ENCODE measurements around the gene CYP1A2.

CYP1A2 gene

DNA sequence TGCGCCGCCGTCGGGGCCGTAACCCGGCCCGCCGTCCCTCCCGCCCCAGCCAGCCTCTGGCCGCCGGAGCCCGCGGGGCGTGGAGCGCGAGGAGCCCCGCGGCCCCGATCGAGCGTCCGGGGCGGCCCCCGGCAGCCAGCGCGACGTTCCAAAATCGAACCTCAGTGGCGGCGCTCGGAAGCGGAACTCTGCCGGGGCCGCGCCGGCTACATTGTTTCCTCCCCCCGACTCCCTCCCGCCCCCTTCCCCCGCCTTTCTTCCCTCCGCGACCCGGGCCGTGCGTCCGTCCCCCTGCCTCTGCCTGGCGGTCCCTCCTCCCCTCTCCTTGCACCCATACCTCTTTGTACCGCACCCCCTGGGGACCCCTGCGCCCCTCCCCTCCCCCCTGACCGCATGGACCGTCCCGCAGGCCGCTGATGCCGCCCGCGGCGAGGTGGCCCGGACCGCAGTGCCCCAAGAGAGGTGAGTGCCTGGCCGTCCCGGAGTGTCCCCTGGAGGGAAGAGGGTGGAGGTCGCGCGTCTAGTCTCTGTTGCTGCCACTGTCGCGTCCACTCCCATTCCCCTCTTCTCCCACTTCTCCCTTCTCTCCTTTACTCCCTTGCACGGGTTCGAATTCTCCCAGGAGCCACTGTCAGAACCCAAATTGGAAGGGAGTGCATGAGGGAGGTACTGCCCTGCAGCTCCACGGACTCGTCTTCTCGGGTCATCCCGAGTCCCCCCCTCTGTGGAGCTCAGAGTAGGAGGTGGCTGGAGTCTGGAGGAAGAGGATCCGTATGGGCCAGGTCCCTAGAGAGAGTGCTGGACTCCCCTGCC is 33.8 kb downstream of the CYP1A2 start:
- peak overlapping the region; percentile 59 for H3K27ac ChIP-seq
- H2AFZ ChIP-seq (ENCODE audit: low read depth) = no peak overlapping the region
- peak overlapping the region; percentile 23 for H3K4me3 ChIP-seq (IDR thresholded peaks at IDR 0.05; ENCODE audit: insufficient read depth, low read depth, low read length)
- no peaks in the 10 kb centered on the region for H3K27me3 ChIP-seq (ENCODE audit: insufficient read depth, low read depth)
- TF ChIP-seq, protein P1, sequence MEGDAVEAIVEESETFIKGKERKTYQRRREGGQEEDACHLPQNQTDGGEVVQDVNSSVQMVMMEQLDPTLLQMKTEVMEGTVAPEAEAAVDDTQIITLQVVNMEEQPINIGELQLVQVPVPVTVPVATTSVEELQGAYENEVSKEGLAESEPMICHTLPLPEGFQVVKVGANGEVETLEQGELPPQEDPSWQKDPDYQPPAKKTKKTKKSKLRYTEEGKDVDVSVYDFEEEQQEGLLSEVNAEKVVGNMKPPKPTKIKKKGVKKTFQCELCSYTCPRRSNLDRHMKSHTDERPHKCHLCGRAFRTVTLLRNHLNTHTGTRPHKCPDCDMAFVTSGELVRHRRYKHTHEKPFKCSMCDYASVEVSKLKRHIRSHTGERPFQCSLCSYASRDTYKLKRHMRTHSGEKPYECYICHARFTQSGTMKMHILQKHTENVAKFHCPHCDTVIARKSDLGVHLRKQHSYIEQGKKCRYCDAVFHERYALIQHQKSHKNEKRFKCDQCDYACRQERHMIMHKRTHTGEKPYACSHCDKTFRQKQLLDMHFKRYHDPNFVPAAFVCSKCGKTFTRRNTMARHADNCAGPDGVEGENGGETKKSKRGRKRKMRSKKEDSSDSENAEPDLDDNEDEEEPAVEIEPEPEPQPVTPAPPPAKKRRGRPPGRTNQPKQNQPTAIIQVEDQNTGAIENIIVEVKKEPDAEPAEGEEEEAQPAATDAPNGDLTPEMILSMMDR (conservative IDR thresholded peaks at IDR 0.05; ENCODE audit: low read depth, low read length) = no peak
- peaks cover 50% of the 10 kb centered on the region for H3K79me2 ChIP-seq (ENCODE audit: insufficient read depth, low read depth)
- H3K36me3 ChIP-seq (ENCODE audit: insufficient read depth) = no peaks in the 10 kb centered on the region
- H4K20me1 ChIP-seq (ENCODE audit: insufficient read depth) = no peaks in the 10 kb centered on the region
- H3K4me1 ChIP-seq (ENCODE audit: low read depth, poor library complexity, severe bottlenecking) = peaks cover 80% of the 10 kb centered on the region
- peak overlapping the region; percentile 71; the same call in 1 of the 2 replicates for H3K9ac ChIP-seq
- peak overlapping the region; percentile 99 for H3K4me2 ChIP-seq

DNA sequence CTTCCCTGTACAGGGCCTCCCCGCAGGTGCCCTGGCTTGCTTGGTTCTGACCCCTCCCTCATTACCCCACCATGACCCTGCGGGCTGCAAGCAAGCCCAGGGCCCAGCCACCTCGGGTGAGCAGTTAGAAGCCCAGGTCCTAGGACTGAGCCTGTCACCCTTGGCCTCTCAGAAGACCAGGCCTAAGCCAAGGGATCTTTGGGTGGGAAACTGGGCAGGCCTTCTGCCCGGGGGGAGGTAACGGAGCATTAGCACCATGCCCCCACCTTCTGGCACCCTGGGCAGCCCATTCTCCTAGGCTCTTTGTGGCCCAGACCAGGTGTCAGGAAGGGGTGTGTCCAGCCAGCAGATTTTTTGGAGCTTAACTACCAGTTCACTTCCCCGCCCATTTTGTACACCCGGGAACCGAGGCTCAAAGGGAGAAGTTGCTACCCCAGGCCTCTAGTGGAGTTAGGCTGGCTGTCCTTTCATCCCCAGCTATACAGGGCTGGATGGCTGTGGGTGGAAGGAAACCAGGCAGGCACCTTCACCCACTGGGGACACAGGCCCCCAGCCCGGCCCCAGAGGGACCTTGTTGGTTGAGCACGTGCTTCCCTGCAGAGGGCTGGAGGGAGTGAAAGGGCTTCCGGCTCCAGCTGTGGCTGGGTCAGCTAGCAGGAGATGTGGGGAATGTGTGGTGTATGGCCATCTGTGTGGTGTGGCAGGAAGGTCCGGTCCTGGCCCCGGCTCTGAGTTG is 34.6 kb downstream of the CYP1A2 start:
- peak overlapping the region; percentile 59 for H3K27ac ChIP-seq
- no peaks in the 10 kb centered on the region for H3K36me3 ChIP-seq (ENCODE audit: insufficient read depth)
- H3K9ac ChIP-seq = peak overlapping the region; percentile 71; the same call in 1 of the 2 replicates

DNA sequence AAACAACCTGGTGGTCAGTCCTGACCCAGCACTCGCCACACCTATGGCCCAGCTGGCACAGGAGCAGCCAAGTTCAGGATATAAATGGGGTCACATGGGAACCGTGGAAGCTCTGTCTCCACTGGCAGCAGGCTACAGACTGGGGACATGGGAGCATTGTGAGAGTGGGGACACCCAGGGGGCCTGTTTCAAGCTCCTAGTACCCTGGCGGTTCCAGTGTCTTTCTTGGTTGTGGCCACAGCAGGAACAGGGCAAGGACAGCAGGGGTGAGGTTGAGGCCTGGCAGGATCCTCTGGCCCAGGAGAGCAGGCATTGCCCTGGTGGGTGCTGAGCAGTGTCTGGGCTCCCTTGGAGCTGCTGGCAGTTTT is 35.1 kb downstream of the CYP1A2 start:
- peak overlapping the region; percentile 99 for H3K4me2 ChIP-seq
- H3K27ac ChIP-seq = peak overlapping the region; percentile 59
- H3K9ac ChIP-seq = peak overlapping the region; percentile 71; the same call in 1 of the 2 replicates
- TF ChIP-seq, protein P1 (conservative IDR thresholded peaks at IDR 0.05; ENCODE audit: low read depth, low read length) = no peak
- H3K4me1 ChIP-seq (ENCODE audit: low read depth, poor library complexity, severe bottlenecking) = peaks cover 80% of the 10 kb centered on the region
- no peaks in the 10 kb centered on the region for H3K27me3 ChIP-seq (ENCODE audit: insufficient read depth, low read depth)
- no peaks in the 10 kb centered on the region for H4K20me1 ChIP-seq (ENCODE audit: insufficient read depth)
- H3K36me3 ChIP-seq (ENCODE audit: insufficient read depth) = no peaks in the 10 kb centered on the region
- H3K4me3 ChIP-seq (IDR thresholded peaks at IDR 0.05; ENCODE audit: insufficient read depth, low read depth, low read length) = peak overlapping the region; percentile 20
- peaks cover 58% of the 10 kb centered on the region for H3K79me2 ChIP-seq (ENCODE audit: insufficient read depth, low read depth)
- H2AFZ ChIP-seq (ENCODE audit: low read depth) = no peak overlapping the region

More for the DNA sequence above, 34.6 kb downstream of the CYP1A2 start:
- H3K79me2 ChIP-seq (ENCODE audit: insufficient read depth, low read depth) = peaks cover 52% of the 10 kb centered on the region
- peak overlapping the region; percentile 99 for H3K4me2 ChIP-seq
- no peaks in the 10 kb centered on the region for H3K27me3 ChIP-seq (ENCODE audit: insufficient read depth, low read depth)
- H2AFZ ChIP-seq (ENCODE audit: low read depth) = no peak overlapping the region
- H3K4me1 ChIP-seq (ENCODE audit: low read depth, poor library complexity, severe bottlenecking) = peaks cover 80% of the 10 kb centered on the region
- TF ChIP-seq, protein P1 (conservative IDR thresholded peaks at IDR 0.05; ENCODE audit: low read depth, low read length) = no peak
- peak overlapping the region; percentile 23 for H3K4me3 ChIP-seq (IDR thresholded peaks at IDR 0.05; ENCODE audit: insufficient read depth, low read depth, low read length)
- H4K20me1 ChIP-seq (ENCODE audit: insufficient read depth) = no peaks in the 10 kb centered on the region

DNA sequence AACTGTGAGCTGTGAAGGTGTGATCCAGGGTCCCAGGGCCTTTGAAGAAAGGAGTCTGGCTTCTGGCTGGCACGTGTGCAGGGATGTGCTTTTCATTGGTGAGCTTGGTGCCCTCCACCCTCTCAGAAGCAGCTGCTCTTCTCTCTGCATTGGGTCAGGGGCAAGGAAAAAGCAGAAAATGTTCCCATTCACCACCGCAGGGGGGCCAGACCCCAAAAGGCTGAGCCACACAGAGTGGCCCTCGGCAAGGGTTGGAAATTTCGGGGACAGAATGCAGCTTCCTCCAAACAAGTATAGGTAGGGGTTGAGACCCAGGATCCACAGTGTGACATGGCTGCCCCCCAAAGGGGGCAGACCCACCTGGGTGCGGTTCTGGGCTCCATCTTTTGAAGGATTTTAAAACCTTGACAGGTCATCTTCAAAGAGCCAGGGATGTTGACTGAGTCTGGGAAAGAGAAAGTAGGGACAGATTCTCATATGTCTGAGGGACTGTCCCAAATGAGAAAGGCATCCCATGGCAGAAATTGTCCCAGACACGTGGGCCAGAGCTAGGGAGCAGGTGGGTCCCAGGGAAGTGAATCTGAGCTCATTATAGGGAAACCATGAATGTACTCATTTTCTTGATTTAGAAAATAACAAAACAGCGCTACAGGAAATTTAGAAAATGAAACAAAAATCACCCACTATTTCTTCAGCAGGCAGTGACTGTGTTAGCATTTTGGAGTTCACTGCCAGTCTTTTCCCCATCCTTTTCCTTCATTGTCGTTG is 36.0 kb downstream of the CYP1A2 start:
- Histone ChIP-seq H3K27me3 (ENCODE audit: insufficient read depth, low read depth) (no peaks in the 10 kb centered on the region), H4K20me1 (ENCODE audit: insufficient read depth) (no peaks in the 10 kb centered on the region), H3K4me2 (peak overlapping the region; percentile 99; the same call in 1 of the 2 replicates), H3K79me2 (ENCODE audit: insufficient read depth, low read depth) (peaks cover 66% of the 10 kb centered on the region), H3K4me3 (IDR thresholded peaks at IDR 0.05; ENCODE audit: insufficient read depth, low read depth, low read length) (no peak overlapping the region), H3K27ac (peak overlapping the region; percentile 59; the same call in 1 of the 2 replicates), H3K9ac (peak overlapping the region; percentile 71; the same call in 1 of the 2 replicates), H2AFZ (ENCODE audit: low read depth) (no peak overlapping the region), H3K4me1 (ENCODE audit: low read depth, poor library complexity, severe bottlenecking) (peaks cover 76% of the 10 kb centered on the region), H3K36me3 (ENCODE audit: insufficient read depth) (no peaks in the 10 kb centered on the region)
- TF ChIP-seq, protein P1 (conservative IDR thresholded peaks at IDR 0.05; ENCODE audit: low read depth, low read length) = no peak
